Activated T-helper 17 cell treated with anti-CD3 and anti-CD28 coated beads, Interleukin-2, amount 50 U/mL, for 72 hours (primary cell): ENCODE measurements around the gene HOXC6. TPM values are rescaled to one million over a fixed set of nuclear protein-coding genes. Genes with fewer than 3 reads are reported as not detected.
A peak's percentile ranks its signal among the peaks of the same experiment; 100 is the strongest.

ENCODE experiments used
- ATAC-seq: fragments of 150-1000 bp; cut with Tn5 transposase; replicated peaks from 2 replicates; pipeline ENCODE4 v1.10.0; 2021; ENCODE audit warnings: mild to moderate bottlenecking, moderate library complexity
- H3K27ac Mint-ChIP-seq: one replicate; pipeline ENCODE4 v1.8.0; 2022; ENCODE audit warnings: mixed read lengths
- H3K27me3 Mint-ChIP-seq: one replicate; pipeline ENCODE4 v1.8.0; 2022; ENCODE audit warnings: mixed read lengths
- H3K36me3 Mint-ChIP-seq: one replicate; pipeline ENCODE4 v1.8.0; 2022; ENCODE audit warnings: low read depth, mild to moderate bottlenecking, mixed read lengths
- H3K4me1 Mint-ChIP-seq: one replicate; pipeline ENCODE4 v1.8.0; 2022; ENCODE audit warnings: mixed read lengths
- H3K4me3 Mint-ChIP-seq: one replicate; pipeline ENCODE4 v1.8.0; 2022; ENCODE audit warnings: mild to moderate bottlenecking, mixed read lengths
- H3K9me3 Mint-ChIP-seq: one replicate; pipeline ENCODE4 v1.8.0; 2022; ENCODE audit warnings: mixed read lengths
- total RNA-seq, 2 donors: library from RNA; stranded (reverse); gene quantifications; one replicate each; pipeline ENCODE4 v1.2.3, GENCODE V29; 2022

The HOXC6 gene
- total RNA-seq, 2 donors from 2014 or later = not detected

GRCh38 chr12:54033106-54033979, 5.1 kb downstream of the HOXC6 start:
- Mint-ChIP-seq H3K4me1 (no peaks in the 10 kb centered on the region), H3K36me3 (peaks cover 17% of the 10 kb centered on the region), H3K27me3 (peaks cover 59% of the 10 kb centered on the region), H3K27ac (no peak overlapping the region), H3K4me3 (peak overlapping the region; percentile 21), H3K9me3 (no peaks in the 10 kb centered on the region)
- ATAC-seq = no peak

GRCh38 chr12:54033980-54034784, 5.9 kb downstream of the HOXC6 start:
- peaks cover 63% of the 10 kb centered on the region for H3K27me3 Mint-ChIP-seq
- no peak overlapping the region for H3K4me3 Mint-ChIP-seq
- H3K36me3 Mint-ChIP-seq = peaks cover 17% of the 10 kb centered on the region
- no peak for ATAC-seq
- H3K27ac Mint-ChIP-seq = no peak overlapping the region
- H3K4me1 Mint-ChIP-seq = no peaks in the 10 kb centered on the region
- H3K9me3 Mint-ChIP-seq = no peaks in the 10 kb centered on the region

GRCh38 chr12:54034785-54035310, 6.6 kb downstream of the HOXC6 start:
- ATAC-seq = no peak
- peaks cover 69% of the 10 kb centered on the region for H3K27me3 Mint-ChIP-seq
- no peak overlapping the region for H3K27ac Mint-ChIP-seq
- no peaks in the 10 kb centered on the region for H3K4me1 Mint-ChIP-seq
- H3K9me3 Mint-ChIP-seq = no peaks in the 10 kb centered on the region
- H3K36me3 Mint-ChIP-seq = peaks cover 17% of the 10 kb centered on the region
- no peak overlapping the region for H3K4me3 Mint-ChIP-seq

GRCh38 chr12:54035568-54036264, 7.5 kb downstream of the HOXC6 start:
- Mint-ChIP-seq H3K4me3 (no peak overlapping the region), H3K4me1 (no peaks in the 10 kb centered on the region), H3K27ac (no peak overlapping the region), H3K9me3 (no peaks in the 10 kb centered on the region), H3K36me3 (peaks cover 17% of the 10 kb centered on the region), H3K27me3 (peaks cover 69% of the 10 kb centered on the region)
- no peak for ATAC-seq

- no peak for ATAC-seq
- H3K4me3 Mint-ChIP-seq = no peak overlapping the region
- peaks cover 17% of the 10 kb centered on the region for H3K36me3 Mint-ChIP-seq
- H3K4me1 Mint-ChIP-seq = no peaks in the 10 kb centered on the region
- no peak overlapping the region for H3K27ac Mint-ChIP-seq
- no peaks in the 10 kb centered on the region for H3K9me3 Mint-ChIP-seq
- peaks cover 69% of the 10 kb centered on the region for H3K27me3 Mint-ChIP-seq
Measured at GRCh38 chr12:54036620-54037359, 8.6 kb downstream of the HOXC6 start.

GRCh38 chr12:54037360-54038283, 9.4 kb downstream of the HOXC6 start:
- H3K27me3 Mint-ChIP-seq = peaks cover 67% of the 10 kb centered on the region
- H3K9me3 Mint-ChIP-seq = no peaks in the 10 kb centered on the region
- H3K4me3 Mint-ChIP-seq = no peak overlapping the region
- H3K4me1 Mint-ChIP-seq = no peaks in the 10 kb centered on the region
- ATAC-seq = no peak
- H3K36me3 Mint-ChIP-seq = peaks cover 9% of the 10 kb centered on the region
- H3K27ac Mint-ChIP-seq = no peak overlapping the region

- no peak for ATAC-seq
- no peak overlapping the region for H3K27ac Mint-ChIP-seq
- H3K4me3 Mint-ChIP-seq = no peak overlapping the region
- no peaks in the 10 kb centered on the region for H3K9me3 Mint-ChIP-seq
- peaks cover 69% of the 10 kb centered on the region for H3K27me3 Mint-ChIP-seq
- H3K4me1 Mint-ChIP-seq = no peaks in the 10 kb centered on the region
- peaks cover 6% of the 10 kb centered on the region for H3K36me3 Mint-ChIP-seq
Measured at GRCh38 chr12:54038284-54038870, 10.1 kb downstream of the HOXC6 start.

GRCh38 chr12:54038871-54039414, 10.7 kb downstream of the HOXC6 start:
- Mint-ChIP-seq H3K27ac (no peak overlapping the region), H3K4me3 (no peak overlapping the region), H3K27me3 (peaks cover 71% of the 10 kb centered on the region), H3K4me1 (no peaks in the 10 kb centered on the region), H3K36me3 (peaks cover 6% of the 10 kb centered on the region), H3K9me3 (no peaks in the 10 kb centered on the region)
- no peak for ATAC-seq

- Mint-ChIP-seq H3K4me1 (no peaks in the 10 kb centered on the region), H3K27me3 (peaks cover 76% of the 10 kb centered on the region), H3K36me3 (peaks cover 6% of the 10 kb centered on the region), H3K9me3 (no peaks in the 10 kb centered on the region), H3K4me3 (no peak overlapping the region), H3K27ac (no peak overlapping the region)
- no peak for ATAC-seq
Measured at GRCh38 chr12:54039417-54040147, 11.3 kb downstream of the HOXC6 start.

GRCh38 chr12:54040148-54040494, 11.9 kb downstream of the HOXC6 start:
- Mint-ChIP-seq H3K27me3 (peaks cover 78% of the 10 kb centered on the region), H3K9me3 (no peaks in the 10 kb centered on the region), H3K4me1 (no peaks in the 10 kb centered on the region), H3K36me3 (peaks cover 1% of the 10 kb centered on the region), H3K4me3 (no peak overlapping the region), H3K27ac (no peak overlapping the region)
- ATAC-seq = no peak

GRCh38 chr12:54040648-54041047, 12.4 kb downstream of the HOXC6 start:
- Mint-ChIP-seq H3K27me3 (peaks cover 78% of the 10 kb centered on the region), H3K36me3 (no peaks in the 10 kb centered on the region), H3K9me3 (no peaks in the 10 kb centered on the region), H3K4me1 (no peaks in the 10 kb centered on the region), H3K27ac (no peak overlapping the region), H3K4me3 (no peak overlapping the region)
- ATAC-seq = no peak

- Mint-ChIP-seq H3K4me1 (no peaks in the 10 kb centered on the region), H3K9me3 (no peaks in the 10 kb centered on the region), H3K27me3 (peaks cover 78% of the 10 kb centered on the region), H3K27ac (no peak overlapping the region), H3K36me3 (no peaks in the 10 kb centered on the region), H3K4me3 (no peak overlapping the region)
- ATAC-seq = no peak
Measured at GRCh38 chr12:54041097-54041690, 13.0 kb downstream of the HOXC6 start.
